ENCODE measurements around the gene NLRC3. TPM values are rescaled to one million over a fixed set of nuclear protein-coding genes. Genes with fewer than 3 reads are reported as not detected.

Gene NLRC3
- total RNA-seq, 1 experiment from 2014 or later: not detected

GRCh38 chr16:3590736-3591435, 13.7 kb upstream of the NLRC3 start:
- H3K79me2 ChIP-seq (ENCODE audit: low read length): no peaks in the 10 kb centered on the region
- H3K4me2 ChIP-seq (ENCODE audit: low read length): no peak overlapping the region
- no peaks in the 10 kb centered on the region for H3K9me2 ChIP-seq (replicated peaks; ENCODE audit: low read length)
- no TSS peak for BruUV-seq (replicated peaks)
- H4K20me1 ChIP-seq (ENCODE audit: low read length): no peaks in the 10 kb centered on the region
- no peak overlapping the region for H3K27ac ChIP-seq (ENCODE audit: low read length)
- ChIA-PET POLR2A (ENCODE audit: unreplicated experiment) (no interaction called here), CTCF (no interaction called here)
- intact Hi-C loops (cut with micrococcal nuclease): no loop called here
- H3K27me3 ChIP-seq (ENCODE audit: low read length): no peaks in the 10 kb centered on the region
- TF ChIP-seq EZH2 (IDR thresholded peaks at IDR 0.05; ENCODE audit: low read length, unreplicated experiment) (no peak), EZH2phosphoT487 (IDR thresholded peaks at IDR 0.05; ENCODE audit: borderline replicate concordance, low read length) (no peak)
- TF ChIP-seq, protein P1, sequence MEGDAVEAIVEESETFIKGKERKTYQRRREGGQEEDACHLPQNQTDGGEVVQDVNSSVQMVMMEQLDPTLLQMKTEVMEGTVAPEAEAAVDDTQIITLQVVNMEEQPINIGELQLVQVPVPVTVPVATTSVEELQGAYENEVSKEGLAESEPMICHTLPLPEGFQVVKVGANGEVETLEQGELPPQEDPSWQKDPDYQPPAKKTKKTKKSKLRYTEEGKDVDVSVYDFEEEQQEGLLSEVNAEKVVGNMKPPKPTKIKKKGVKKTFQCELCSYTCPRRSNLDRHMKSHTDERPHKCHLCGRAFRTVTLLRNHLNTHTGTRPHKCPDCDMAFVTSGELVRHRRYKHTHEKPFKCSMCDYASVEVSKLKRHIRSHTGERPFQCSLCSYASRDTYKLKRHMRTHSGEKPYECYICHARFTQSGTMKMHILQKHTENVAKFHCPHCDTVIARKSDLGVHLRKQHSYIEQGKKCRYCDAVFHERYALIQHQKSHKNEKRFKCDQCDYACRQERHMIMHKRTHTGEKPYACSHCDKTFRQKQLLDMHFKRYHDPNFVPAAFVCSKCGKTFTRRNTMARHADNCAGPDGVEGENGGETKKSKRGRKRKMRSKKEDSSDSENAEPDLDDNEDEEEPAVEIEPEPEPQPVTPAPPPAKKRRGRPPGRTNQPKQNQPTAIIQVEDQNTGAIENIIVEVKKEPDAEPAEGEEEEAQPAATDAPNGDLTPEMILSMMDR (conservative IDR thresholded peaks at IDR 0.05; ENCODE audit: low read depth, low read length): no peak
- no peaks in the 10 kb centered on the region for H3K4me1 ChIP-seq (ENCODE audit: insufficient read depth, low read length)
- H3K9ac ChIP-seq (ENCODE audit: low read length): no peak overlapping the region
- H3K36me3 ChIP-seq (ENCODE audit: low read depth, low read length): no peaks in the 10 kb centered on the region
- no peak overlapping the region for H3K4me3 ChIP-seq (ENCODE audit: low read length)
- ATAC-seq: no peak
- H3F3A ChIP-seq (ENCODE audit: low read length, unreplicated experiment): no peaks in the 10 kb centered on the region
- DNase-seq: no peak
- no peaks in the 10 kb centered on the region for H3K9me3 ChIP-seq (ENCODE audit: low read length)
- no peak overlapping the region for H2AFZ ChIP-seq (ENCODE audit: low read length)

- DNase-seq: no peak
- Histone ChIP-seq H3K4me1 (ENCODE audit: insufficient read depth, low read length) (no peaks in the 10 kb centered on the region), H3K27ac (ENCODE audit: low read length) (no peak overlapping the region), H3K9me2 (replicated peaks; ENCODE audit: low read length) (no peaks in the 10 kb centered on the region), H3K27me3 (ENCODE audit: low read length) (no peaks in the 10 kb centered on the region), H3K9ac (ENCODE audit: low read length) (no peak overlapping the region), H3K36me3 (ENCODE audit: low read depth, low read length) (no peaks in the 10 kb centered on the region), H3K4me2 (ENCODE audit: low read length) (no peak overlapping the region), H2AFZ (ENCODE audit: low read length) (no peak overlapping the region), H4K20me1 (ENCODE audit: low read length) (no peaks in the 10 kb centered on the region), H3F3A (ENCODE audit: low read length, unreplicated experiment) (no peaks in the 10 kb centered on the region), H3K9me3 (ENCODE audit: low read length) (no peaks in the 10 kb centered on the region), H3K4me3 (ENCODE audit: low read length) (no peak overlapping the region), H3K79me2 (ENCODE audit: low read length) (no peaks in the 10 kb centered on the region)
- ChIA-PET CTCF (no interaction called here), POLR2A (ENCODE audit: unreplicated experiment) (no interaction called here)
- ATAC-seq: no peak
- no TSS peak for BruUV-seq (replicated peaks)
- TF ChIP-seq, protein P1 (conservative IDR thresholded peaks at IDR 0.05; ENCODE audit: low read depth, low read length): no peak
- TF ChIP-seq EZH2phosphoT487 (IDR thresholded peaks at IDR 0.05; ENCODE audit: borderline replicate concordance, low read length) (no peak), EZH2 (IDR thresholded peaks at IDR 0.05; ENCODE audit: low read length, unreplicated experiment) (no peak)
- intact Hi-C loops (cut with micrococcal nuclease): no loop called here
Observed at GRCh38 chr16:3589991-3590701, 12.9 kb upstream of the NLRC3 start.

GRCh38 chr16:3589441-3589921, 12.3 kb upstream of the NLRC3 start:
- Histone ChIP-seq H3K9ac (ENCODE audit: low read length) (no peak overlapping the region), H3K4me2 (ENCODE audit: low read length) (no peak overlapping the region), H3F3A (ENCODE audit: low read length, unreplicated experiment) (no peaks in the 10 kb centered on the region), H4K20me1 (ENCODE audit: low read length) (no peaks in the 10 kb centered on the region), H3K27me3 (ENCODE audit: low read length) (no peaks in the 10 kb centered on the region), H3K27ac (ENCODE audit: low read length) (no peak overlapping the region), H3K4me3 (ENCODE audit: low read length) (no peak overlapping the region), H3K9me2 (replicated peaks; ENCODE audit: low read length) (no peaks in the 10 kb centered on the region), H3K4me1 (ENCODE audit: insufficient read depth, low read length) (no peaks in the 10 kb centered on the region), H2AFZ (ENCODE audit: low read length) (no peak overlapping the region), H3K9me3 (ENCODE audit: low read length) (no peaks in the 10 kb centered on the region), H3K79me2 (ENCODE audit: low read length) (no peaks in the 10 kb centered on the region), H3K36me3 (ENCODE audit: low read depth, low read length) (no peaks in the 10 kb centered on the region)
- ChIA-PET POLR2A (ENCODE audit: unreplicated experiment) (no interaction called here), CTCF (no interaction called here)
- DNase-seq (no peak), ATAC-seq (no peak)
- BruUV-seq (replicated peaks): no TSS peak
- no peak for TF ChIP-seq EZH2phosphoT487 (IDR thresholded peaks at IDR 0.05; ENCODE audit: borderline replicate concordance, low read length)
- no peak for TF ChIP-seq EZH2 (IDR thresholded peaks at IDR 0.05; ENCODE audit: low read length, unreplicated experiment)
- TF ChIP-seq, protein P1 (conservative IDR thresholded peaks at IDR 0.05; ENCODE audit: low read depth, low read length): no peak
- intact Hi-C loops (cut with micrococcal nuclease): no loop called here

Data from PC-3 (cell line).